ENCODE measurements around the gene RYR1.
A peak's percentile ranks its signal among the peaks of the same experiment; 100 is the strongest.

The RYR1 gene

DNA sequence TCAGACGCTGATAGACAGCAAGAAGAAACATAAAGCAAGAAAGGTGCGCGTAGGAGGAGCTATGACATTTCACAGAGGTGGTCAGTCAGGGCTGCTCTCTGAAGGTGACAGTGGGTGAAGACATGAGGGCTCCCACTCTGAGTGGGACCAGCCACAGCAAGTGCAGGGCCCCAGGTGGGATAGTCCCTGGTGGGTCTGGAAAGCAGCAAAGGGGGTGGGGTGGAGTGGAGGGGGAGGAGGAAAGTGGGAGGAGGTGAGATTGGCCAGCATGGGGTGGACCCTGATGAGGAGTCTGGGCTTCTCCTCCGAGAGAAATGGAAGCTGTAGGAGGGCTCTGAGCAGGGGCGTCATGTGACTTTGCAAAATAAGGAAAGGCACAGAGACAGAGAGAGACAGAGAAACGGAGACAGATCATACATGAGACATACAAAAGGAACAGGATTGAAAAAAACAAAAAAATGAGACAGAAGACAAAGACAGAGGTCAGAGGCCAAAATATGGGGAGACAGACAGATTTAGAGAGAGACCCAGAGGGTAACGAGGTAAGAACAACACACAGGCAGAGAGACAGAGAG lies 181.6 kb downstream of the RYR1 start:
- H3K27ac ChIP-seq, result no peak overlapping the region
- TF ChIP-seq, protein P1, sequence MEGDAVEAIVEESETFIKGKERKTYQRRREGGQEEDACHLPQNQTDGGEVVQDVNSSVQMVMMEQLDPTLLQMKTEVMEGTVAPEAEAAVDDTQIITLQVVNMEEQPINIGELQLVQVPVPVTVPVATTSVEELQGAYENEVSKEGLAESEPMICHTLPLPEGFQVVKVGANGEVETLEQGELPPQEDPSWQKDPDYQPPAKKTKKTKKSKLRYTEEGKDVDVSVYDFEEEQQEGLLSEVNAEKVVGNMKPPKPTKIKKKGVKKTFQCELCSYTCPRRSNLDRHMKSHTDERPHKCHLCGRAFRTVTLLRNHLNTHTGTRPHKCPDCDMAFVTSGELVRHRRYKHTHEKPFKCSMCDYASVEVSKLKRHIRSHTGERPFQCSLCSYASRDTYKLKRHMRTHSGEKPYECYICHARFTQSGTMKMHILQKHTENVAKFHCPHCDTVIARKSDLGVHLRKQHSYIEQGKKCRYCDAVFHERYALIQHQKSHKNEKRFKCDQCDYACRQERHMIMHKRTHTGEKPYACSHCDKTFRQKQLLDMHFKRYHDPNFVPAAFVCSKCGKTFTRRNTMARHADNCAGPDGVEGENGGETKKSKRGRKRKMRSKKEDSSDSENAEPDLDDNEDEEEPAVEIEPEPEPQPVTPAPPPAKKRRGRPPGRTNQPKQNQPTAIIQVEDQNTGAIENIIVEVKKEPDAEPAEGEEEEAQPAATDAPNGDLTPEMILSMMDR (conservative IDR thresholded peaks at IDR 0.05), result no peak
- no peak for TF ChIP-seq ZFX (IDR thresholded peaks at IDR 0.05)

DNA sequence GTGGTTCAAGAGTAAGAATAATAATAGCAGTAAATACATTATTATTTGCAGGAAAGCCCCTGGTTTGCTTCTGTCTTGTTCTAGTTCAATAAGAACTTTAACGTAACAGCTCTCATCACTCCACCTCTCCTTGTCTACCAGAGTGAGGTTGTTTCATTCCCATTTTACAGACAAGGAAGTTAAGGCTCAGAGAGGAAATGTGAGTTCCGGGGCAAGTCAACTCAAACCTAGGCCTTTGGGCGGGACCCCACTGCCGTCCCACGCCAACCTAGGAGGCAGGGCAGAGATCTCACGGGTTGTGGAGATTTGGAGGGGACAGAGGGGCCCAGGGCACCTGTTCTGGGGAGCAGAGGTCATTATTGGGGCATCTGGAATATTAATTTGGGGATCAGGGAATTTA lies 182.8 kb downstream of the RYR1 start:
- no peak overlapping the region for H3K27ac ChIP-seq
- no peak for TF ChIP-seq ZFX (IDR thresholded peaks at IDR 0.05)
- TF ChIP-seq, protein P1 (conservative IDR thresholded peaks at IDR 0.05), result no peak

DNA sequence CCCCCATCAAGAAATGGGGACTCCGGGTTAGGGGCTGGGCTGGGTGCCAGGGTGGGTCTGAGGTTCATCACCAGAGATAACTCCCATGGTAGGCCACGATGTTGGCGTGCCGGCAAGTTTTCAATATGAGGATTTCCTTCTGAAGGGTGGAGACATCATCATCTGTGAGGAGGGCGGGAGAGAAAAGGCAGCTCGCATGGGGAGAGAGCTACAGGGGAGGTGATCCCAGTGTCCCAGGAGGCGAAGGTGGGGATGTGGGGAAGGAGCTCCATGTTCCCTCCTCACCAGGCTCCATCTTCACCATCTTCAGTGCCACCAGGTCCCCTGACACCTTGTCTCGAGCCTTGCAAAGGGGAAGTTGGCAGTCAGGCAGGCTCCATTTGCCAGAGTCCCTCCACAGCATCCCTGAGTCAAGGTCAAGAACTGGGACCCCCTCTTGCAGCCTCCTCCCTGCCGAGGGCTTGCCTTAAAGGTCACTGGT lies 183.8 kb downstream of the RYR1 start:
- TF ChIP-seq, protein P1 (conservative IDR thresholded peaks at IDR 0.05), result no peak
- no peak for TF ChIP-seq ZFX (IDR thresholded peaks at IDR 0.05)
- peak overlapping the region; percentile 93; the same call in 1 of the 2 replicates for H3K27ac ChIP-seq

DNA sequence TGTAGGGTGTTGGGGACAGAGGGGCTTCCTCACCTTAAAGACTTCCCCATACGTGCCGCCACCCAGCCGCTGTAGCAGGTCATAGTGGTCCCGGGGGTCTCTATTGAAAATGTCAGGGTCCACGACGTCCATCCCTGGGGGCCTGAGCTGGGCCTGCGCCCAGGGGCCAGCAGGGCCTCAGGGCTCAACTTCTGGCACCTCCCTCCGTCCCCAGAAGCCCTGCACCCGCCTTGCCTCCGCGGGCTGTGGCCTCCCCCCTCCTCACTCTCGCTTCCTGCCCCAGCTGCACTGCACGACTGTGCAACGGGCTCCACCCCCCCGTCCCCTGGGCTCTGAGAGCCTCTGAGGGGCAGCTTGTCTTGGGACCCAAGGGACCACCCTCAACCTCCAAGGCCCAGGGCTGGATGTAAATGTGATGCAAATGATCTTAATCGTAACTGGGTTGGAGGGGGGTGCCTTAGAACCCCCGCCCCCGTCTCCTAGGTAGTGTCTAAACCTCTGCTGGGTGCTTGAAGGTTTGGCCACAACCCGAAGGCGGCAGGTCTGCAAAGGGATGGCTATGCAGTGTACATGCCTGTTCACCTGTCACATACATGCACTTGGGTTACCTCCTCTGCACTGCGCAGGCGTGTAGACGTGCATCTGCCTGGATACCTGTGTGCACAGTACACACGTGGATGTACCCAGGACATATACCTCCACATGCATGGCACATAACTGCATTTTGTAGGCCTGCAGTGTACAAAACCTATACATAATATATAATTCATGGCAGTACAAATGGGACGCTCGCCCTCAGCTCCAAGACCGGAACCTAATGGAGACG lies 184.5 kb downstream of the RYR1 start, which contains the start of gene MAP4K1:
TSS of gene MAP4K1 (minus strand) at position 190 of the 826 bp plus-strand sequence. CDS start at position 132, 58 bp downstream.
- TF ChIP-seq, protein P1 (conservative IDR thresholded peaks at IDR 0.05), result no peak
- no peak for TF ChIP-seq ZFX (IDR thresholded peaks at IDR 0.05)
- peak within 1 kb of the TSS; percentile 93 for H3K27ac ChIP-seq

DNA sequence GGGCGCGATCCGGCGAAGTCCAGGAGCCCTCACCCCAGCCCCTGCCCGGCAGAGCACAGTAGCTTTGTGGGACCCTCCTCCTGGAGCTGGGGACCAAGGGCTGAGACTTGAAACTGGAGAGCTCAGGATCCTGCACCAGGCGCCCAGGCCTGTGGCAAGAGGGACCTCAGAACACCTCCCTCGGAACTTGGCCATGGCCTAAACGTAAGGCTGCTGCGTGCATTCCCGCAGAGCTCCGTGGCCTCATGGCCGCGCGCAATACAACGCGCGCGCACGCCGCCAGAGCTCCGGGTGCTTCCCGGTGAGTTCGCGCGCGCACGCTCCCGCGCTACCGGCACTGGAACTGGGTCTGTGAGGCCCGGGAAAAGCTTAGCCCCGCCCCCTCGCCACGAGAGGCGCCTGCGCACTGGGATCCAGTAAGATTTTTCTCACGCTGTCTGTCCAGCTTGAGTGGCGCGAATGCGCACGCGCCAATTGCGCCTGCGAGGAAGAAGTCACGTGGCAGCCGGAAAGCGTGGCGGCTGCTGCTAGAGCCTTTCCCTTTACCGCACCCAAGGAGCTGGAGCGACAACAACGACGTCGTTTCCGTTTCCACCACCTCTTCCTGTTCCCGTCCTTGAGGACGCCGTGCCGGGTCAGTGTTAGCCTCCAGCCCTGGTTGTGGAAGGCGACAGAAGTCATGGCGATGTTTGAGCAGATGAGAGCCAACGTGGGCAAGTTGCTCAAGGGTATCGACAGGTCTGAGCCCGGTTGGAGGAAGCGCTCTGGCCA lies 185.3 kb downstream of the RYR1 start, which contains the start of gene EIF3K:
TSS of gene EIF3K (plus strand) at position 599 of the 771 bp plus-strand sequence. CDS start at position 680, 81 bp downstream.
- peak within 1 kb of the TSS; percentile 93 for H3K27ac ChIP-seq
- TF ChIP-seq ZFX (IDR thresholded peaks at IDR 0.05), result peak; percentile 53; the same call in 1 of the 2 replicates
- TF ChIP-seq, protein P1 (conservative IDR thresholded peaks at IDR 0.05), result no peak

DNA sequence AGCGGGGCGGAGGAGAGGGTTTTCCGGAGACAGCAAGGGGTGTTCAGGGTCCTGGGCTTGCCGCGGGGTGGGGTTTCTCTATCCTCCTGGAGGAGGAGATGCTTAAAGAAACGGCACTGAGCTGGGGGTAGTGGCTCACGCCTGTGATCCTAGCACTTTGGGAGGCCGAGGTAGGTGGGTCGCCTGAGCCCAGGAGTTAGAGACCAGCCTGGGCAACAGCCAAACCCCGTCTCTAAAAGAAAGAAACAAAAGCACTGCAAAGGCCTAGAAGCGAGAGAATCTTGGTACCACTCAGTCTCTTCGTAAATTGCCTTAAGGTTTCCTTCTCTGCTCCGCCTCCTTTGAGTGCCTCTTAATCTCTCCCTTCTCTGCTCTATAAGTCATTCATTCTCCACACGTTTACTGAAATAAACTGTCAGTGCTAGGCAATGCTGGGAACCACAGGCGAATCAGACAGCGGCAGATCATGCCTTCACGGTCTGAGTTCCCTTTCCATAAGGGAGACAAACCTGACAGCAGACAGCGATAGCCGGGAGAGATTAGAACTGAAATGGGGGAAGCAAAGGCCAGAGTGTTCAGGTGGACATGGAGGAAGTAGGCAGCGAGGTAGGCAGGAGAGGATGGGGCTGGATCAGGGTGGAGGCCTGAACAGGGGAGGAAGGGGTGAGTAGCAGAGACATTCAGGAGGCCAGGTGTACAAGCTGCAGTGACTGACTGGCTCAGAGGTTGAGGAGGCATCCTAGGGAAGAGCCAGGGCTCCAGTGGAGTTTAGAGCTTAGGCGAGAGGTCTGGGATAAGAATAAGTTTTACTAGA lies 186.1 kb downstream of the RYR1 start:
- H3K27ac ChIP-seq, result peak overlapping the region; percentile 93
- no peak for TF ChIP-seq ZFX (IDR thresholded peaks at IDR 0.05)
- TF ChIP-seq, protein P1 (conservative IDR thresholded peaks at IDR 0.05), result no peak

All from C4-2B (cell line).